GM12864 (cell line): ENCODE data around the gene ACTR6.
"Not testable (repeated sequence)": the region's sequence is repeated elsewhere in the genome, so short reads cannot be mapped to it uniquely, and the experiment has no call there.

Experiments
- DNase-seq: peaks from one replicate; pipeline ENCODE4 v3.0.0-alpha.2; 2011; ENCODE audit warnings: low read depth
- H3K4me3 ChIP-seq: 2 replicates; pipeline ENCODE4 v1.5.1; 2011; ENCODE audit warnings: mild to moderate bottlenecking, low read depth, low read length, control low read depth
- TF ChIP-seq, protein P1 (sequence below): IDR thresholded peaks from 2 replicates; pipeline ENCODE4 v1.5.1; 2011; ENCODE audit warnings: low read depth, mild to moderate bottlenecking, moderate library complexity, low read length, control low read depth, inconsistent platforms; ENCODE audit errors: missing control alignments

Gene ACTR6

DNA sequence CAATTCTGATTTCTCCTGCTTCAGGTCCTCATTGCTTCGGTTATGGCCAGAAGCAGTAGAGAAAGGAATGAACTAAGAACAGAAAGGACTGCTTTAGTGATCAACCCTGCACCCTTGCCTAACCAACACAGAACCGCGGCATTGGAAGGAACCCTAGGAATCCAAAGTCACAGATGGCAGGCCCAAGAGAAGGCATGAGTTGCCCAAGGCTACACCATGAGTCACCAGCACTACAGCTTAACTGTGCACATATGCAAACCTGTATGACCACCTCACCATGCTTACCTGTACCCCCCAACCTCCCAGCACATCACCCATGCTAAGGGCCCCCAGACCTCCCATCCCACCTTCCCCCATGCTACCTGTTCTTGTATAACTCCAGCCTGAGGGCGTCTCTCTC, 32.1 kb upstream of the ACTR6 start:
- TF ChIP-seq, protein P1, sequence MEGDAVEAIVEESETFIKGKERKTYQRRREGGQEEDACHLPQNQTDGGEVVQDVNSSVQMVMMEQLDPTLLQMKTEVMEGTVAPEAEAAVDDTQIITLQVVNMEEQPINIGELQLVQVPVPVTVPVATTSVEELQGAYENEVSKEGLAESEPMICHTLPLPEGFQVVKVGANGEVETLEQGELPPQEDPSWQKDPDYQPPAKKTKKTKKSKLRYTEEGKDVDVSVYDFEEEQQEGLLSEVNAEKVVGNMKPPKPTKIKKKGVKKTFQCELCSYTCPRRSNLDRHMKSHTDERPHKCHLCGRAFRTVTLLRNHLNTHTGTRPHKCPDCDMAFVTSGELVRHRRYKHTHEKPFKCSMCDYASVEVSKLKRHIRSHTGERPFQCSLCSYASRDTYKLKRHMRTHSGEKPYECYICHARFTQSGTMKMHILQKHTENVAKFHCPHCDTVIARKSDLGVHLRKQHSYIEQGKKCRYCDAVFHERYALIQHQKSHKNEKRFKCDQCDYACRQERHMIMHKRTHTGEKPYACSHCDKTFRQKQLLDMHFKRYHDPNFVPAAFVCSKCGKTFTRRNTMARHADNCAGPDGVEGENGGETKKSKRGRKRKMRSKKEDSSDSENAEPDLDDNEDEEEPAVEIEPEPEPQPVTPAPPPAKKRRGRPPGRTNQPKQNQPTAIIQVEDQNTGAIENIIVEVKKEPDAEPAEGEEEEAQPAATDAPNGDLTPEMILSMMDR = no peak
- DNase-seq = no peak
- no peak overlapping the region for H3K4me3 ChIP-seq

DNA sequence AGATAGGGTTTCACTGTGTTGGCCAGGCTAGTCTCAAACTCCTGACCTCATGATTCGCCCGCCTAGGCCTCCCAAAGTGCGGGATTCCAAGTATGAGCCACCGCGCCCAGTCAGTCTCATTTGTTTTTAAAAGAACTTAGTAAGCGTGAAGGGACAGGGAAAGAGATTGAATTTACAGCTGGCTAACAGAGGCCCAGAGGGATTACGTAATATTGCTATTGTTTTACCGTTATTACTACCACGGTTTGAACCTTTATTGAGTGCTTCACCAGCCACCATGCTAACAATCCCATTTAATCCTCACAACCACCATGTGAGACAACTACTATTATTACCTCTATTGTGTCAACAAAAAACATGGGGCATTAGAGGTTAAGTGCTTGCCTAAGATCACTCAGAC, 31.3 kb upstream of the ACTR6 start:
- no peak for DNase-seq
- TF ChIP-seq, protein P1 = no peak
- H3K4me3 ChIP-seq = no peak overlapping the region

DNA sequence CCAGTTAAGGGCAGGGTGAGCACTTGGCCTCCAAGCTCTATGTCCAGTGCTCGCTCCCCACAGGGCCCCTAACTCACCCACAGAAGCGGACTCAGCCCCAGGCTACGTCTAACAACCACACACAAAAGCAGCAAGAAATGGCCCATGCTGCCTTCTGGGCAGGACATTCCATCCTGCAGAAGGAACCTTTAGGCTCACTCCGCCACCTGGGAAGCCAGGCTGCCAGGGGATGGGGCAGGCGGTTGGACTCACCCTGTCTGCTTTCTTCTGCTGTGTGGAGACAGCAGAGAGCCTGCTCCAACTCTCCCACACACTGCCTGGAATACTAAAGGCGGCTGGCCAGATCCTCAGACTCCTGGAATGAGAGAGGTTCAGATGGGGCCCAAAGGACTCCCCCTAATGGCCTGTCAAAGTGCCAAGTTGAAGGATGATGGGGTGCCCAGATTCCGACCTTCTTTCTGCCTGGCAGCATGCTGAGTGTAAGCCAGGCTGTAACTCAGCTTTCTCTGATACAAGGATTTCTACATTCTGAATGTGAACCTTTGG, 30.2 kb upstream of the ACTR6 start:
- no peak for DNase-seq
- H3K4me3 ChIP-seq = no peak overlapping the region
- TF ChIP-seq, protein P1 = no peak

DNA sequence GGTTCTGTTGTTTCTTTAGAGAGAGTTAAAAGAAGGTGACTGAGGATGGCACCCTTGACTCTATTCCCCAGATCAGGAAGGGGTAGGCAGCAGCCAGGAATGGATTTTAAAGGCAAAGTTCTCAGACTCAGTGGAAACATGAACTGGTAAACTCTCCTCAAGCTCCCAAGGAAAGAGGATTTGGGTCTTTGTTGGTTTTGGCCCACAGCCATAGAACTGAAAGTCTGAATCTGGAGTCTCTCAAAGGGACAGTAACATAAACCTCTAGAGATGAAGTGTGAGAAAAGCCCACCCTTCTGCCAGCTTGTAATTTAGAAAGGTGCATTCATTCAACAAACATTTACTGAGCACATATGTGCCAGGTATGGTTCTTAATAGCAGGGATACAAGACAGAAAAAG, 29.4 kb upstream of the ACTR6 start:
- DNase-seq = no peak

DNA sequence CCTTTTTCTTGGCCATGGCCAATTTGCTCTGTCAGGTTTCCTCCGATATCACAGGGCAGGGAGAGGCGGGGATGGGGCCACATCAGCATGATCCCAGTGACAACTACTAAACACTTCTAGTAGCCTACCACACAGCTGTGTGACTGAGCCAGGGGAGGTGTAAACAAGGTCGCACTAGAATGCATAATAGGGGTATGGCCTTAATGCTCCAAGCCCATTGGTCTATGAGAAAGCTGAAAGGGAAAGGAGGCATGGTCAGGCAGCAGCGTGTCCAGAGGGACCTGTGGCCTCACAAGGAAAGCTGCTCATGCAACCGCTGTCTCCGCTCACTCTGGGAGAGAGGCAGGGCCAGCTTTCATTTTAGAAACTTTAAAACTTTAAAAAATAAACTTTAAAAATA, 27.5 kb upstream of the ACTR6 start:
- TF ChIP-seq, protein P1 = no peak
- H3K4me3 ChIP-seq = no peak overlapping the region
- DNase-seq = no peak

More for the DNA sequence above, 29.4 kb upstream of the ACTR6 start:
- TF ChIP-seq, protein P1 = no peak
- H3K4me3 ChIP-seq = no peak overlapping the region

DNA sequence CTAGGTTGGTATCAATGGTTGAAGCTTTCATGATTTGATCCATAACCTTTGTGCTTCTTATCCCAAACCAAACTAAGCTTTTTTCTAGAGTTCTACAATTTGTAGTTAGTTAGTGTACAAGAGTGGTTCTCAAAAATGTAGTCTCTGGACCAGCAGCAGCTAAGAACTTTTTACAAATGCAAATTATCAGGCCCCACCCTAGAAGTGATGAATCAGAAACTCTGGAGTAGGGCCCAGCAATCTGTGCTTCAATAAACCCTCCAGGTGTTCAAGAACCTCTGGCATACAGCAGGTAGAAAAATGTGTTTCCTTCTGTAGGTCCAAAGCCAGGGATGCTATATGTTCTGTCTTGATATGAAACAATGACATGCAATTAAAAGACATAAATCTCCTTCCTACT, 26.1 kb upstream of the ACTR6 start:
- no peak overlapping the region for H3K4me3 ChIP-seq
- TF ChIP-seq, protein P1 = no peak
- no peak for DNase-seq

DNA sequence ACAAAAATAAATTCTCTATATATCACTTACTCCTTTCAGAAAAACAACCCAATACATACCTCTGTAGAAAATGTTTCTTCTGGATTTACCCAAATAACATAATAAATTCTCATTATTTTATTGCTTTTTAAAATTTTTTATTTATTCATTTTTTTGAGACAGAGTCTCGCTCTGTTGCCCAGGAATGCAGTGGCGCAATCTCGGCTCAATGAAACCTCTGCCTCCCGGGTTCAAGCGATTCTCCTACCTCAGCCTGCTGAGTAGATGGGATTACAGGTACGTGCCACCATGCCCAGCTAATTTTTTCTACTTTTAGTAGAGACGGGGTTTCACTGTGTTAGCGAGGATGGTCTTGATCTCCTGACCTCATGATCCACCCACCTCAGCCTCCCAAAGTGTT, 24.1 kb upstream of the ACTR6 start:
- not testable (repeated sequence) for DNase-seq, H3K4me3 ChIP-seq
